ENCODE measurements around the gene SPSB3.

The SPSB3 gene

DNA sequence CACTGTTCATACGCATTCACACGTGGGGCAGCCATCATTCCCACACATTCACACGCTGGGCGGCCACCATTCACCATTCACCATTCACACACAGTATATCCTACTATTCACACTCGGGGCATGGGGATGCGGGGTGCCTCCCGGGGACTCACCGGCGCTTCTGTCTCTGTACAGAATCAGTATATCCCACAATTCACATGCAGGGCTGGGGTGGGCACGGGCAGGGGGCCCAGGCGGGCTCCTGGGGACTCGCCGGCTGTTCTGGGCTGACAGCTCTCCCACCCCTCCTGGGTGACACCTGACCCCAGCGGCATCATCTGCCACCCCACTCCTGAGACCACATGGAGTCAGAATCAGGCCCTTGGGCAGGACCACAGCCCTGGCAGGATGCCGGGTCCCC, 20.6 kb downstream of the SPSB3 start:
- no peak for DNase-seq (ENCODE audit: low spot score)
- TF ChIP-seq, protein P1, sequence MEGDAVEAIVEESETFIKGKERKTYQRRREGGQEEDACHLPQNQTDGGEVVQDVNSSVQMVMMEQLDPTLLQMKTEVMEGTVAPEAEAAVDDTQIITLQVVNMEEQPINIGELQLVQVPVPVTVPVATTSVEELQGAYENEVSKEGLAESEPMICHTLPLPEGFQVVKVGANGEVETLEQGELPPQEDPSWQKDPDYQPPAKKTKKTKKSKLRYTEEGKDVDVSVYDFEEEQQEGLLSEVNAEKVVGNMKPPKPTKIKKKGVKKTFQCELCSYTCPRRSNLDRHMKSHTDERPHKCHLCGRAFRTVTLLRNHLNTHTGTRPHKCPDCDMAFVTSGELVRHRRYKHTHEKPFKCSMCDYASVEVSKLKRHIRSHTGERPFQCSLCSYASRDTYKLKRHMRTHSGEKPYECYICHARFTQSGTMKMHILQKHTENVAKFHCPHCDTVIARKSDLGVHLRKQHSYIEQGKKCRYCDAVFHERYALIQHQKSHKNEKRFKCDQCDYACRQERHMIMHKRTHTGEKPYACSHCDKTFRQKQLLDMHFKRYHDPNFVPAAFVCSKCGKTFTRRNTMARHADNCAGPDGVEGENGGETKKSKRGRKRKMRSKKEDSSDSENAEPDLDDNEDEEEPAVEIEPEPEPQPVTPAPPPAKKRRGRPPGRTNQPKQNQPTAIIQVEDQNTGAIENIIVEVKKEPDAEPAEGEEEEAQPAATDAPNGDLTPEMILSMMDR (IDR thresholded peaks at IDR 0.05), result no peak
- H3K4me3 ChIP-seq, result no peak overlapping the region
- no peak overlapping the region for H3K27ac ChIP-seq

DNA sequence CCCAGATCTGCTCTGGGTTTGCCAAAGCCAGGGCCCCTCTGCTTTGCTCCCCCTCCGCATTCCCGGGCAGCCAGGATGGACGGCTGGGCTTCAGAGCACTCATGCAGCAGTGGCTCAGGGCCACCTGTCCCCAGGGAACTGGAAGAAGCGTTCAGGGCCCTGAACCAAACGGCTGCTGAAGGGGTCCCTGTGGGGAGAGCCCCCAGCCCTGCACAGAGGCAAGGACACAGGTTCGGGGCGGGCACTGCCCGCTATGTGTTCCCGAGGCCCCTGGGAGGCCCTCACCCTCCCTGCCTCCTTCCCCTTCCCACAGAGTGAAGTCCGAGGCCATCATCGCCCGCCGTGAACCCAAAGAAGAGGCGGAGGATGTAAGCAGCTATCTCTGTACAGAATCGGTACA, 21.5 kb downstream of the SPSB3 start:
- H3K4me3 ChIP-seq, result no peak overlapping the region
- no peak overlapping the region for H3K27ac ChIP-seq
- no peak for DNase-seq (ENCODE audit: low spot score)
- TF ChIP-seq, protein P1 (IDR thresholded peaks at IDR 0.05), result no peak

DNA sequence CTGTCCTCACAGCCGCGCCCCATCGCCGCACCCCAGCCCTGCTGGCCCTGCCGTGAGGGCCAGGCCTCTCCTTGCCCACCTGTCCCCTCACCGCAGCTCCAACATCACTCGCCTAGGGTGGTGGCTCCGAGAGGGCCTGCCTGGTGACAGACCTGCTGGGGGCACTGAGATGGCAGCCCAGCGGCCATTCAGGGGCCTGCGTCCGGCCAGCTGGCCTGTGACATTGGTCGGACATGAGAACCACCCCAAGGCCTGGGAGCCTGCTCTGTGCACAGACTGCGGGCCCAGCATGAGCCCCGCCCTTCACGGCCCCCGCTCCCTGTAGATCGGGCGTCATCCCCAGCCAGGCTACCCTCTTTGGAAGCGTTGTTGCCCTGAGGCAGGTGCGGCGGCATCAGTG, 22.9 kb downstream of the SPSB3 start:
- Histone ChIP-seq H3K27ac (no peak overlapping the region), H3K4me3 (no peak overlapping the region)
- DNase-seq (ENCODE audit: low spot score), result no peak
- TF ChIP-seq, protein P1 (IDR thresholded peaks at IDR 0.05), result no peak

DNA sequence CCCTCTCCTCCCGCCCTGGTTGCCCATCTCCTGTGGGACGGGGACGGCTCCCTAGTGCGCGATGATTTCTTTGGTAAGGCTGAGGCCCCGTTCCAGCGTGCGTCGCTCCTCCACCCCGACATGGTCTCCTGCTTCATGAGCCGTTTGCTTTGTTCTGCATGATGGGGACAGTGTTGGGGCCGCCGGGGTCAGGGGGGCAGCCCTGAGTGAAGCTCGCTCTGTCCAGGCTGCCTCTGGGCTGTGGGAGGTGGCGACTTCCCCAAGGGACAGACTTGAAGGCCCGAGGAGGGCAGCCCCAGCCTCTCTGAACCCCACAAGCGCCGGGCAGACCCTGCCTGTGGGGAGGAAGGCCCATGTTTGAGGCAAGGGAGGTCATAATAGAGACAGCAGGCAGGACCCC, 23.4 kb downstream of the SPSB3 start:
- Histone ChIP-seq H3K27ac (no peak overlapping the region), H3K4me3 (no peak overlapping the region)
- TF ChIP-seq, protein P1 (IDR thresholded peaks at IDR 0.05), result no peak
- DNase-seq (ENCODE audit: low spot score), result no peak

DNA sequence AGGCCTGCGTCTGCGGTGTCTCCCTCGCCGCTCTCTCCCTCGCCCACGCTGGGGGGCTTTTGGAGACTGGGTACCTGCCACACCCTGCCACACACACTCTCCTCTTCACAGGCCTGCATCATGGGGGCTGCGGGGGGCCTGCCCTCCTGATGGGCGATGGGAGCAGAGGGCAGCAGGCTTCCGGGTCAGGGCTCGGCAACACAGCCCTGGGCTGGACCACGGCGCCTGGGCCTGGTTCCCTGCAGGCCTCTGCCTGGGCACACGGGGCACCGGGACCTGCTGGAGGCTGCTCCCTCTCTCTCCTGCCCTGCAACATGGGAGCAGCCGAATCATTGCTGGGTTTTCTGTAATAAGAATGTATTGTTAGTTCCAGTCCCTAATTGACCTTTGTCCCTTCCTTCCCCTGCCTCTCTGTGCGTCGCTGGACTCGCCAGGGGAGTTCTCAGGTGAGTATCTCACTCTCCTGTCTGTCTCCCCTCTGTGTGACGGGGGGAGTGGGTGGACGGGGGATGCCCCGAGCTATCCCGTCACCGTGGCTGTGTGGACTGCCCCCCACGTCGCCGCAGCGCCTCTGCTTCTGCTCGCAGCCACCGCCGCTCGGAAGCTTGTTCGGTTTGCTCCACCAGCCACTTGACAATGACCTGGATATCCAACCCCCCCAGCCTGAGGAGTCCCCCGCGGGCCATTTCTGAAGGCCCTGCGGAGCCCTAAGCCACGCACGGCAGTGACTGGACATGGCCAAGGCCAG, 24.5 kb downstream of the SPSB3 start:
- Histone ChIP-seq H3K27ac (no peak overlapping the region), H3K4me3 (no peak overlapping the region)
- TF ChIP-seq, protein P1 (IDR thresholded peaks at IDR 0.05), result no peak
- DNase-seq (ENCODE audit: low spot score), result no peak

DNA sequence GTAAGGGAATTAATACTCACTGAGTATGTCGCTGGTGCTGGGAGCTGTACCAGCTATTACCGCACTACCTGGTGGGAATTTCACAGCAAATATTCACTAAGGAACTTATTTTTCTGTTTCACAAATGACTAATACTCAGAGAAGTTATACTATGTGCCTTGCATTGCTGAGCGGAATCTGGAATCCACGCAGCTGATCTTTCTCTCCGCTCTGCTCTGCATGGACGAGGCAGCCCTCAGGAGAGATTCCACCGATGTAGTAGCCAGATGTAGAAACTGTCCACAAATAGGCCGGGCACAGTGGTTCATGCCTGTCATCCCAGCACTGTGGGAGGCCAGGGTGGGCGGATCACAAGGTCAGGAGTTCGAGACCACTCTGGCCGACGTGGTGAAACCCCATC, 28.2 kb downstream of the SPSB3 start:
- Histone ChIP-seq H3K4me3 (no peak overlapping the region), H3K27ac (no peak overlapping the region)
- TF ChIP-seq, protein P1 (IDR thresholded peaks at IDR 0.05), result no peak
- no peak for DNase-seq (ENCODE audit: low spot score)

DNA sequence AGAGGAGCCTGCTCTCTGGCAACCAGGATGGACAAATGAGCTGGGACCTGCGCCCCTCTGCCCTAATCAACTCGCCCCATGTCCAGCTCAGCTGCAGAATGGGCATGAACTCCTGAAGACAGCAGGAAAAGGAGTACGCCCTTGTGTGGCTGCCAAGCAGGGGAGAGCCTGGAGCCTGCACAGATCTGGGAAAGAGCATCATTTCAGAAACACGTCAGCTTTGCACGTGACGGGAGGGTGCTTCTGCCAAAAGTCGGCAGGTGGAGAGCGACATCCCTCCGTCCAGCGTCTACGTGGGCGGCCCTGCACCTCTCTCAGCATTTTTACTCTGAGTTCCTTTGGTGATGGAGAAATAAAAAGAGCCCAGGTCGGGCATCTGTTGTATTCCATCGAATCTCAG, 29.5 kb downstream of the SPSB3 start:
- Histone ChIP-seq H3K27ac (no peak overlapping the region), H3K4me3 (no peak overlapping the region)
- no peak for DNase-seq (ENCODE audit: low spot score)
- TF ChIP-seq, protein P1 (IDR thresholded peaks at IDR 0.05), result no peak
